BLaER1 (cell line): ENCODE results near the gene BTBD9.
A peak's percentile ranks its signal among the peaks of the same experiment; 100 is the strongest.
"Not testable (repeated sequence)": the region's sequence is repeated elsewhere in the genome, so short reads cannot be mapped to it uniquely, and the experiment has no call there.

Source experiments
- H3K27ac ChIP-seq: shearing (Covaris generic); formaldehyde crosslinking; 2 replicates; pipeline ENCODE4 v1.8.1; 2022
- H3K27me3 ChIP-seq: shearing (Covaris generic); formaldehyde crosslinking; 2 replicates; pipeline ENCODE4 v1.8.1; 2022
- H3K36me3 ChIP-seq: shearing (Covaris generic); formaldehyde crosslinking; 2 replicates; pipeline ENCODE4 v1.8.1; 2022
- H3K4me1 ChIP-seq: shearing (Covaris generic); formaldehyde crosslinking; 2 replicates; pipeline ENCODE4 v1.8.1; 2022
- H3K4me2 ChIP-seq: shearing (Covaris generic); formaldehyde crosslinking; 2 replicates; pipeline ENCODE4 v1.8.1; 2022
- H3K4me3 ChIP-seq: shearing (Covaris generic); formaldehyde crosslinking; 2 replicates; pipeline ENCODE4 v1.8.1; 2022
- H3K9ac ChIP-seq: shearing (Covaris generic); formaldehyde crosslinking; 2 replicates; pipeline ENCODE4 v1.8.1; 2022
- H3K9me3 ChIP-seq: shearing (Covaris generic); formaldehyde crosslinking; 2 replicates; pipeline ENCODE4 v1.8.1; 2022
- H4K20me1 ChIP-seq: shearing (Covaris generic); formaldehyde crosslinking; 2 replicates; pipeline ENCODE4 v1.8.1; 2022
- Cebpa-rat ChIP-seq: shearing (Covaris generic); IDR thresholded peaks from 2 replicates; pipeline ENCODE4 v1.8.1; 2022

Gene BTBD9

DNA sequence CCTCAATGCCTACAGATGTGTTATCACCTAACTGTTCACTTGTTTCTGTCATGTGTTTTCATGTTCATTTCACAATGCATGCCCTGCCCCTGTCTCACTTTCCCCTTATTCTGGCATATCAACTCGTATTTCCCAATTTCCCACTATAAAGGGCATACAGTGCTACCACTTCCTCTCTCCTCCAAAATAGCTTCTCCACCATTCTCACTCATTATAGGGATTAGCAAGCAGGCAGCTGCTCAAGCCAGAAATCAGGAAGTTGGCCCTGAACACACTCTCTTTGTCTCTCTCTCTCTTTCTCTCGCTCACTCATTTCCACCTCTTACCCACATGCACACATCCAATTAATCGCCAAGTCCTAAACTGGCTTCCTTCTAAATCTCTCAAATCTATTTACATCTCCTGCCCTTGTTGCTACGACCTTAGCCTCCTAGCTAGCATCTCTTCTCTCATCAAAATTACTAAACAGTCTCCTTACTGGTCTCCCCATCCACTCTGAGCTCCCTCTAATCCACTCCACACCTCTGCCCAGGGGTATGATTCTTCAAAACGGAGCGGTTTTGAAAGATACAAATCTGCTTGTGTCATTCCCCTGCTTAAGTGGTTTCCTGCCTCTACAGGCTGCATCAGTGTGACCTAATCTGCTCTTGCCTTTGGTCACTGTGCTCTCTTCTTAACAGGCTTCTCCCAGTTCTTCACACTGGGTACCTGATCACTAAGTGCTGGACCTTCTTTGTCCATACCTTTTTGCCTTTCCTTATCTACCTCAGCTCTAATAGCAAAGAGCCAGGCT lies 196.2 kb downstream of the BTBD9 start:
- H3K27ac ChIP-seq = no peak overlapping the region
- no peaks in the 10 kb centered on the region for H3K36me3 ChIP-seq
- TF ChIP-seq Cebpa-rat = no peak
- H3K9me3 ChIP-seq = no peaks in the 10 kb centered on the region
- H3K9ac ChIP-seq = no peak overlapping the region
- H3K27me3 ChIP-seq = no peaks in the 10 kb centered on the region
- H3K4me2 ChIP-seq = peak overlapping the region; percentile 16; the same call in 1 of the 2 replicates
- H3K4me3 ChIP-seq = no peak overlapping the region
- H4K20me1 ChIP-seq = no peaks in the 10 kb centered on the region
- peaks cover 7% of the 10 kb centered on the region for H3K4me1 ChIP-seq

GRCh38 chr6:38438097-38438496 lies 201.6 kb downstream of the BTBD9 start:
- TF ChIP-seq Cebpa-rat = no peak
- Histone ChIP-seq H3K27ac (no peak overlapping the region), H4K20me1 (no peaks in the 10 kb centered on the region), H3K9ac (no peak overlapping the region), H3K4me1 (no peaks in the 10 kb centered on the region), H3K36me3 (no peaks in the 10 kb centered on the region), H3K4me3 (no peak overlapping the region), H3K9me3 (no peaks in the 10 kb centered on the region), H3K4me2 (no peak overlapping the region), H3K27me3 (no peaks in the 10 kb centered on the region)

- Histone ChIP-seq H3K9me3 (peaks cover 6% of the 10 kb centered on the region; the same call in 1 of the 2 replicates), H3K4me2 (no peak overlapping the region), H3K36me3 (no peaks in the 10 kb centered on the region), H3K4me3 (no peak overlapping the region), H3K4me1 (no peaks in the 10 kb centered on the region), H3K27me3 (no peaks in the 10 kb centered on the region), H3K9ac (no peak overlapping the region), H3K27ac (no peak overlapping the region), H4K20me1 (no peaks in the 10 kb centered on the region)
- TF ChIP-seq Cebpa-rat = no peak
Measured at GRCh38 chr6:38436726-38437465, 202.8 kb downstream of the BTBD9 start.

GRCh38 chr6:38435330-38435729 lies 204.4 kb downstream of the BTBD9 start:
- TF ChIP-seq Cebpa-rat = no peak
- H3K4me3 ChIP-seq = no peak overlapping the region
- no peaks in the 10 kb centered on the region for H3K4me1 ChIP-seq
- H3K9me3 ChIP-seq = peaks cover 9% of the 10 kb centered on the region; the same call in 1 of the 2 replicates
- H3K27me3 ChIP-seq = no peaks in the 10 kb centered on the region
- H3K36me3 ChIP-seq = no peaks in the 10 kb centered on the region
- H3K9ac ChIP-seq = no peak overlapping the region
- no peak overlapping the region for H3K27ac ChIP-seq
- no peaks in the 10 kb centered on the region for H4K20me1 ChIP-seq
- no peak overlapping the region for H3K4me2 ChIP-seq

DNA sequence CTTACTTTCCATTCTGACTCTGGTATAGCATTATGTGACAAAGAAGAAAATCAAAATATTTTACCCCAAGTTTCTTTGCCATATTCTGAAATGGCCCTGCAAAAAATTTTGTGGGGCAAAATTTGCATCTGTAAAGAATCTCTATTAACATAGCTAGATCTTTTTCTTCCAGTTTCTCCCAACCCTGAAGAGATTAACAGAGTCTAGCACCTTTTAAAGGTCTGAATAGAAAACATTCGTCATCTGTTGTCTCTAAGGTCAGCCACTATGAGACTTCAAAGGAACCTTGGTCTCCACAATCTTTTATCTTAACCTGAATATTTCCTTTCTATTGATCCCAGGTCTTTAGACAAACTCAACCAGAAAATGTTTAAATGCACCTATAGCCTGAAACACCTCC lies 205.7 kb downstream of the BTBD9 start:
- TF ChIP-seq Cebpa-rat = no peak
- no peaks in the 10 kb centered on the region for H3K4me1 ChIP-seq
- H3K36me3 ChIP-seq = no peaks in the 10 kb centered on the region
- H3K4me3 ChIP-seq = no peak overlapping the region
- no peak overlapping the region for H3K9ac ChIP-seq
- peaks cover 9% of the 10 kb centered on the region; the same call in 1 of the 2 replicates for H3K9me3 ChIP-seq
- no peak overlapping the region for H3K27ac ChIP-seq
- H3K4me2 ChIP-seq = no peak overlapping the region
- no peaks in the 10 kb centered on the region for H4K20me1 ChIP-seq
- H3K27me3 ChIP-seq = no peaks in the 10 kb centered on the region

DNA sequence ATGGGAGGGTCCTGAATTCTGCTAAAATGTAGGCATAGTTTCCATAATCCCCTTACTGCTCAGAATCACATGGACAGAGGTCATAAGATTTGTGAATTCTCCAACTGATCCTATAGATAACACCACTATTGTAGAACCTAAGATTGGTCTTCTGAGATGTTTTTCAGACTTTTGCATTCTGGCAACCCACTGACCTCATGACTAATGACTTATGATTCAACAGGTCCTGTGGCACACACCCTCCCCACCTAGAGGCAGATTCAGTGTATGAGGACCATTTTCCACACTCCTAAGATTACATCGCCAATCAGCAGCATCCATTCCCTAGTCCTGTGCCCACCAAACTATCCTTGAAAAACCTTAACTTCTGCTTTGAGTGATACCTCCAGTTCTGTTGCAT lies 207.2 kb downstream of the BTBD9 start:
- Histone ChIP-seq H3K9ac (no peak overlapping the region), H3K9me3 (peaks cover 9% of the 10 kb centered on the region; the same call in 1 of the 2 replicates), H3K27me3 (no peaks in the 10 kb centered on the region), H3K4me2 (no peak overlapping the region), H3K27ac (no peak overlapping the region), H3K36me3 (no peaks in the 10 kb centered on the region), H3K4me1 (no peaks in the 10 kb centered on the region), H4K20me1 (no peaks in the 10 kb centered on the region), H3K4me3 (no peak overlapping the region)
- TF ChIP-seq Cebpa-rat = no peak

DNA sequence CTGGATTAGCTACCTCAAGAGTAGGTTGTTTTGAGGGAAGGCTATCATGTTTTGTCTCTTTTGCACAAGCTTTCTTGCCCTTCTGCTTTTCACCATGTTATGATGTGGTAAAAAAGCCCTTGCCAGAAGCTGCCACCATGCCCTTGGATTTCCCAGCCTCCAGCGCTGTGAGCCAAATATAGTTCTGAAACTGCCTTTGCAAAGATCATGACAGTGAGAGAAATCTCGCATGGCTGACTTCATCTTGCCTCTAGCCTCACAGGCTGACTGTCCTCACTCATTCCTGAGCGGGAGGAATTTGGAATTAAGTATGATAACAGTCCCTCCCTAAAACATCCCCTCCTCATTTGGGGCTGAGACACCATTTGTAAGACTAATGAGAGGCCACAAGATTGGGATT lies 207.7 kb downstream of the BTBD9 start:
- H3K27me3 ChIP-seq = no peaks in the 10 kb centered on the region

GRCh38 chr6:38429546-38429945 lies 210.2 kb downstream of the BTBD9 start:
- Histone ChIP-seq H3K27me3 (no peaks in the 10 kb centered on the region), H4K20me1 (no peaks in the 10 kb centered on the region), H3K9ac (no peak overlapping the region), H3K4me1 (no peaks in the 10 kb centered on the region), H3K9me3 (peaks cover 9% of the 10 kb centered on the region; the same call in 1 of the 2 replicates), H3K4me3 (no peak overlapping the region), H3K36me3 (no peaks in the 10 kb centered on the region), H3K4me2 (no peak overlapping the region), H3K27ac (no peak overlapping the region)
- no peak for TF ChIP-seq Cebpa-rat

More for the DNA sequence above, 207.7 kb downstream of the BTBD9 start:
- H3K9me3 ChIP-seq = peaks cover 9% of the 10 kb centered on the region; the same call in 1 of the 2 replicates
- no peaks in the 10 kb centered on the region for H3K36me3 ChIP-seq
- H3K4me1 ChIP-seq = no peaks in the 10 kb centered on the region
- H3K4me2 ChIP-seq = no peak overlapping the region
- no peak overlapping the region for H3K9ac ChIP-seq
- H3K27ac ChIP-seq = no peak overlapping the region
- H4K20me1 ChIP-seq = no peaks in the 10 kb centered on the region
- H3K4me3 ChIP-seq = no peak overlapping the region
- TF ChIP-seq Cebpa-rat = no peak

- Histone ChIP-seq H3K4me3 (no peak overlapping the region), H3K9me3 (peaks cover 9% of the 10 kb centered on the region; the same call in 1 of the 2 replicates), H3K36me3 (no peaks in the 10 kb centered on the region), H3K4me1 (no peaks in the 10 kb centered on the region), H3K27ac (no peak overlapping the region), H3K9ac (no peak overlapping the region), H4K20me1 (no peaks in the 10 kb centered on the region), H3K27me3 (no peaks in the 10 kb centered on the region), H3K4me2 (no peak overlapping the region)
- TF ChIP-seq Cebpa-rat = no peak
Measured at GRCh38 chr6:38427492-38428210, 212.1 kb downstream of the BTBD9 start.

- not testable (repeated sequence) for H3K4me3 ChIP-seq, H3K27me3 ChIP-seq, H4K20me1 ChIP-seq, H3K4me1 ChIP-seq, H3K4me2 ChIP-seq, H3K27ac ChIP-seq, H3K36me3 ChIP-seq, H3K9ac ChIP-seq, H3K9me3 ChIP-seq
Measured at GRCh38 chr6:38425788-38426488, 213.8 kb downstream of the BTBD9 start.
